ENCODE measurements around the gene RDH5. TPM values are rescaled to one million over a fixed set of nuclear protein-coding genes. Genes with fewer than 3 reads are reported as not detected.

RDH5 gene
- total RNA-seq, 3 donors from 2014 or later (not counting 1 experiment from before 2014, with no cell fraction given), result 9.6 to 19.0 (median 10.1) TPM

Other genes starting within 250 kb of the RDH5 start
- gene OR6C68, start 228.0 kb upstream of the RDH5 start, total RNA-seq, result not detected
- not detected for gene OR6C4, start 170.8 kb upstream of the RDH5 start, total RNA-seq
- gene OR2AP1, start 147.9 kb upstream of the RDH5 start, total RNA-seq, result under 1 TPM; 0.23 to 0.55 (median 0.33) TPM
- not detected for gene OR10P1, start 83.5 kb upstream of the RDH5 start, total RNA-seq
- 1 to 10 TPM; 2.8 to 4.6 (median 4.3) TPM for gene ITGA7, start 12.5 kb upstream of the RDH5 start, total RNA-seq
- 10 to 100 TPM; 75.8 to 83.7 (median 81.0) TPM for gene BLOC1S1, start 4.3 kb upstream of the RDH5 start, total RNA-seq
- gene CD63, start 8.6 kb downstream of the RDH5 start, total RNA-seq, result 100 to 1,000 TPM; 296 to 441 (median 319) TPM
- 10 to 100 TPM in 2 of 3 donors, 1 to 10 TPM in 1; 9.2 to 12.1 (median 10.2) TPM for gene GDF11, start 22.7 kb downstream of the RDH5 start, total RNA-seq
- 10 to 100 TPM; 50.5 to 57.0 (median 51.2) TPM for gene SARNP, start 97.3 kb downstream of the RDH5 start, total RNA-seq
- 10 to 100 TPM; 21.3 to 36.3 (median 23.1) TPM for gene ORMDL2, start 97.6 kb downstream of the RDH5 start, total RNA-seq
- gene DNAJC14, start 109.2 kb downstream of the RDH5 start, total RNA-seq, result 10 to 100 TPM; 27.7 to 37.3 (median 34.4) TPM
- gene MMP19, start 122.5 kb downstream of the RDH5 start, total RNA-seq, result under 1 TPM in 2 of 3 donors, not detected in 1; 0.45 to 0.88 TPM
- 10 to 100 TPM; 18.5 to 21.2 (median 19.1) TPM for gene PYM1, start 207.5 kb downstream of the RDH5 start, total RNA-seq
- gene DGKA, start 210.8 kb downstream of the RDH5 start, total RNA-seq, result 100 to 1,000 TPM; 137 to 145 (median 142) TPM
- under 1 TPM in 1 of 3 donors, not detected in 2; 0.35 TPM for gene PMEL, start 245.6 kb downstream of the RDH5 start, total RNA-seq
- gene CDK2, start 246.4 kb downstream of the RDH5 start, total RNA-seq, result 10 to 100 TPM; 19.5 to 27.3 (median 27.3) TPM